KMS-11 (cell line): ENCODE results near the gene ICE2.

Experiments
- H2AFZ ChIP-seq: fragments of 200-600 bp; sonication (generic); 2 replicates; pipeline ENCODE4 v1.6.1; 2016; ENCODE audit warnings: antibody characterized with exemption, mixed run types, low read depth
- H3K27ac ChIP-seq: fragments of 200-600 bp; sonication (generic); 2 replicates; pipeline ENCODE4 v1.6.1; 2016; ENCODE audit warnings: mild to moderate bottlenecking, mixed run types
- H3K27me3 ChIP-seq: fragments of 200-600 bp; sonication (generic); 2 replicates; pipeline ENCODE4 v1.6.1; 2017; ENCODE audit warnings: mild to moderate bottlenecking, low read depth, mixed run types, moderate library complexity; ENCODE audit not compliant: insufficient read depth
- H3K36me3 ChIP-seq: fragments of 200-600 bp; sonication (generic); 2 replicates; pipeline ENCODE4 v1.6.1; 2017; ENCODE audit warnings: mild to moderate bottlenecking, mixed run types; ENCODE audit not compliant: insufficient read depth
- H3K4me1 ChIP-seq: fragments of 200-600 bp; sonication (generic); 2 replicates; pipeline ENCODE4 v1.6.1; 2016; ENCODE audit warnings: mild to moderate bottlenecking, low read depth, mixed run types; ENCODE audit not compliant: poor library complexity, severe bottlenecking
- H3K4me2 ChIP-seq: fragments of 200-600 bp; sonication (generic); 2 replicates; pipeline ENCODE4 v1.7.0; 2016; ENCODE audit warnings: mild to moderate bottlenecking, mixed run types
- H3K4me3 ChIP-seq: fragments of 200-600 bp; sonication (generic); IDR thresholded peaks from 2 replicates; pipeline ENCODE4 v1.6.1; 2017; ENCODE audit warnings: low read depth, low read length, mixed read lengths; ENCODE audit not compliant: insufficient read depth
- H3K79me2 ChIP-seq: fragments of 200-600 bp; sonication (generic); 2 replicates; pipeline ENCODE4 v1.6.1; 2016; ENCODE audit warnings: low read depth, mixed run types; ENCODE audit not compliant: insufficient read depth
- H3K9ac ChIP-seq: fragments of 200-600 bp; sonication (generic); 2 replicates; pipeline ENCODE4 v1.6.1; 2016; ENCODE audit warnings: mild to moderate bottlenecking, mixed run types
- H4K20me1 ChIP-seq: fragments of 200-600 bp; sonication (generic); 2 replicates; pipeline ENCODE4 v1.6.1; 2016; ENCODE audit warnings: mild to moderate bottlenecking, mixed run types; ENCODE audit not compliant: insufficient read depth
- CTCF ChIP-seq: fragments of 200-600 bp; sonication (generic); conservative IDR thresholded peaks from 2 replicates; pipeline ENCODE4 v1.6.1; 2017; ENCODE audit warnings: low read depth, mild to moderate bottlenecking, antibody characterized with exemption, low read length, moderate library complexity, mixed read lengths

The ICE2 gene

DNA sequence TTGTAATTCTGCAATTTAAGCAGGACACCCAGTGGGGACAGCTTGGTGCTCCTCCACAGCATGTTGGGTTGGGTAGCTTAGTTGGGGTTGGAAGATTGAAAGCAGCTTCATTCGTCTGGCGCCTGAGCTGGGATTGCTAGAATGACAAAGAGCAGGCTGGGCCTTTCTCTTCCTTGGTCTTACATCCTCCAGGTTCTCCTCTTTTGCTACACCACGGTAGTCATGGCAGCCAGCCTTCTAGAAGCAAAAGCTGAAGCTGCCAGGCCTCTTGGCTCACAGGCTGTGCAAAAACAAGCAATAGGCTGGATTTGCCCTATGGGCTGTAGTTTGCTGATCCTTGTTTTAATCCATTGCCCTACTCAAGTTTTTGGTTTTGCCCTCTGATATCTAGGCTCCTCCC lies 78.0 kb downstream of the ICE2 start:
- H3K27ac ChIP-seq, result no peak overlapping the region
- H3K4me3 ChIP-seq, result no peak overlapping the region
- peaks cover 15% of the 10 kb centered on the region for H3K4me1 ChIP-seq
- TF ChIP-seq CTCF, result no peak
- no peak overlapping the region for H2AFZ ChIP-seq
- H3K9ac ChIP-seq, result no peak overlapping the region
- H3K79me2 ChIP-seq, result peaks cover 18% of the 10 kb centered on the region
- no peaks in the 10 kb centered on the region for H3K27me3 ChIP-seq
- H4K20me1 ChIP-seq, result no peaks in the 10 kb centered on the region
- no peak overlapping the region for H3K4me2 ChIP-seq
- H3K36me3 ChIP-seq, result no peaks in the 10 kb centered on the region

DNA sequence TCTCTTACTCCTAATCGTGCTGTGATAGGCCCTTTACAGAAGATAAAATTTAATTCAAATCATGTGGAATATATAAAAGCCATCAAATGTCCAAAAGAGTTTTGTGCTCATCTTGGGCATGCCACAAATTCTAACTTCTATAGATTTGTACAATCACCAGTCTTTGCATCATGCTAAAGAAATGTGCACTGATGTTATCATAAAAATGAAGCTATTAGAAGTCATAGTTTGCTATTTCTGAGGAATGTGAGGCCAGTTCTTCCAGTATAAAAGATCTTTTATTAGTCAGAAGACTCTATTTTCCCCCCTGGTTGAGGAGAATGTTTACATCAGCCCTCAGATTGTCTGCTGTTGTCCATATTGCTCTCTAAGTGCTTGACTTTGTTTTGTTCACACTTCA lies 79.0 kb downstream of the ICE2 start:
- Histone ChIP-seq H3K9ac (no peak overlapping the region), H3K4me3 (no peak overlapping the region), H3K27me3 (no peaks in the 10 kb centered on the region), H3K4me2 (no peak overlapping the region), H3K36me3 (no peaks in the 10 kb centered on the region; the same call in 1 of the 2 replicates), H3K79me2 (peaks cover 28% of the 10 kb centered on the region), H4K20me1 (no peaks in the 10 kb centered on the region), H3K27ac (no peak overlapping the region), H2AFZ (no peak overlapping the region), H3K4me1 (peaks cover 25% of the 10 kb centered on the region)
- no peak for TF ChIP-seq CTCF

- peak overlapping the region; percentile 98; the same call in 1 of the 2 replicates for H3K9ac ChIP-seq
- H3K27me3 ChIP-seq, result no peaks in the 10 kb centered on the region
- peaks cover 33% of the 10 kb centered on the region for H3K79me2 ChIP-seq
- H4K20me1 ChIP-seq, result no peaks in the 10 kb centered on the region
- H3K36me3 ChIP-seq, result no peaks in the 10 kb centered on the region; the same call in 1 of the 2 replicates
- H2AFZ ChIP-seq, result peak overlapping the region; percentile 73; the same call in 1 of the 2 replicates
- peak overlapping the region; percentile 93; the same call in 1 of the 2 replicates for H3K4me2 ChIP-seq
- H3K27ac ChIP-seq, result no peak overlapping the region
- TF ChIP-seq CTCF, result no peak
- no peak overlapping the region for H3K4me3 ChIP-seq
- peaks cover 29% of the 10 kb centered on the region for H3K4me1 ChIP-seq
Measured at GRCh38 chr15:60399246-60399915, 79.6 kb downstream of the ICE2 start.

- Histone ChIP-seq H2AFZ (peak within 1 kb of the TSS; percentile 73), H3K36me3 (no peaks in the 10 kb centered on the region; the same call in 1 of the 2 replicates), H3K4me2 (peak within 1 kb of the TSS; percentile 93), H3K9ac (peak within 1 kb of the TSS; percentile 98), H3K79me2 (peaks cover 47% of the 10 kb centered on the region), H3K27me3 (no peaks in the 10 kb centered on the region), H3K4me3 (peak within 1 kb of the TSS; percentile 18), H3K27ac (peak within 1 kb of the TSS; percentile 98), H3K4me1 (peaks cover 43% of the 10 kb centered on the region), H4K20me1 (no peaks in the 10 kb centered on the region)
- TF ChIP-seq CTCF, result no peak
Measured at GRCh38 chr15:60397772-60398445, 81.0 kb downstream of the ICE2 start, which contains the start of gene ANXA2. Gene ANXA2, minus strand, starts transcription at chr15:60397986. Its CDS starts 11,911 bp downstream, at chr15:60386075.
